HCT116 (cell line): Measurements from ENCODE around the gene DHRS11. TPM values are rescaled to one million over a fixed set of nuclear protein-coding genes. Genes with fewer than 3 reads are reported as not detected.

Experiments
- ATAC-seq: fragments of 200-7000 bp; cut with Tn5 transposase; 2 replicates; pipeline ENCODE4 v1.9.1; 2020; ENCODE audit warnings: mild to moderate bottlenecking, moderate library complexity
- BruUV-seq: library from RNA; stranded (reverse); fragments of 400-500 nt; replicated peaks from 2 replicates; lab custom pipeline; 2021; lab: Mats Ljungman, UMichigan
- CTCF ChIA-PET: fragments of 300-600 bp; sonication (Branson Sonifier 250); formaldehyde crosslinking; loops from one replicate; lab custom pipeline; 2021; ENCODE audit warnings: antibody characterized with exemption; lab: Charles Lee
- POLR2A ChIA-PET: fragments of 300-600, 350-600 bp; sonication (Branson Sonifier 250); formaldehyde crosslinking; loops from one replicate; lab custom pipeline; 2021; ENCODE audit warnings: antibody characterized with exemption; lab: Charles Lee
- RAD21 ChIA-PET, 2 experiments: fragments of 300-600 bp; sonication (Branson Sonifier 250); formaldehyde crosslinking; loops; one replicate each; lab custom pipeline; 2023; ENCODE audit warnings: low total read pairs in 2 of 2; ENCODE audit not compliant: uncharacterized antibody in 2 of 2, unreplicated experiment in 2 of 2, low non-redundant PET in 1 of 2; lab: Charles Lee
- DNase-seq: peaks from one replicate; pipeline ENCODE4 v3.0.0-alpha.2; 2010; ENCODE audit warnings: low read depth, low spot score
- H2AFZ ChIP-seq: fragments of 200-600 bp; shearing (Covaris generic), sonication (generic); 2 replicates; pipeline ENCODE4 v1.6.1; 2017; ENCODE audit warnings: low read depth, mixed run types, mixed read lengths, antibody characterized with exemption, low read length; ENCODE audit not compliant: poor library complexity, severe bottlenecking
- H3K27ac ChIP-seq: 2 replicates; pipeline ENCODE4 v1.5.1; 2012; ENCODE audit warnings: low read depth, low read length
- H3K27me3 ChIP-seq: fragments of 200-600 bp; sonication (generic); 2 replicates; pipeline ENCODE4 v1.6.1; 2016; ENCODE audit warnings: mixed run types, low read length, mixed read lengths; ENCODE audit not compliant: insufficient read depth
- H3K36me3 ChIP-seq, 2 experiments: fragments of 200-500 bp in 1 of 2; fragments of 200-600 bp in 1 of 2; sonication (Bioruptor generic) in 1 of 2; sonication (generic) in 1 of 2; 2 replicates each; pipeline versions ENCODE4 v1.5.1 to v1.6.1; 2014 to 2016; ENCODE audit warnings: low read length in 2 of 2, inconsistent platforms in 1 of 2, mixed read lengths in 1 of 2, mixed run types in 1 of 2; ENCODE audit not compliant: insufficient read depth in 2 of 2, control insufficient read depth in 1 of 2
- H3K4me1 ChIP-seq, 2 experiments: fragments of 200-600 bp in 1 of 2; sonication (generic) in 1 of 2; 2 replicates each; pipeline versions ENCODE4 v1.5.1 to v1.6.1; 2012 to 2017; ENCODE audit warnings: low read length in 2 of 2, inconsistent platforms in 1 of 2, mild to moderate bottlenecking in 1 of 2, mixed read lengths in 1 of 2, mixed run types in 1 of 2, moderate library complexity in 1 of 2; ENCODE audit not compliant: insufficient read depth in 2 of 2, control insufficient read depth in 1 of 2
- H3K4me2 ChIP-seq: fragments of 200-600 bp; sonication (generic); 2 replicates; pipeline ENCODE4 v1.6.1; 2017; ENCODE audit warnings: mixed run types, low read length, mixed read lengths
- H3K4me3 ChIP-seq, 2 experiments: fragments of 200-600 bp in 1 of 2; sonication (generic) in 1 of 2; replicated peaks in 1 of 2; 2 replicates each; pipeline ENCODE4 v1.5.1; 2011 to 2016; ENCODE audit warnings: low read length in 2 of 2, control low read depth in 1 of 2, low read depth in 1 of 2, mild to moderate bottlenecking in 1 of 2, mixed read lengths in 1 of 2, mixed run types in 1 of 2
- H3K79me2 ChIP-seq: fragments of 200-600 bp; sonication (generic); 2 replicates; pipeline ENCODE4 v1.6.1; 2017; ENCODE audit warnings: mild to moderate bottlenecking, mixed run types, low read length, moderate library complexity, mixed read lengths; ENCODE audit not compliant: insufficient read depth
- H3K9ac ChIP-seq: fragments of 200-600 bp; sonication (generic); 2 replicates; pipeline ENCODE4 v1.6.1; 2016; ENCODE audit warnings: low read length, mixed read lengths
- H3K9me2 ChIP-seq: fragments of 200-600 bp; sonication (generic), shearing (Covaris generic); 2 replicates; pipeline ENCODE4 v1.6.1; 2017; ENCODE audit warnings: mixed run types, mild to moderate bottlenecking, moderate library complexity; ENCODE audit not compliant: insufficient read depth
- H3K9me3 ChIP-seq, 2 experiments: fragments of 200-500 bp in 1 of 2; fragments of 200-600 bp in 1 of 2; sonication (Bioruptor generic) in 1 of 2; sonication (generic) in 1 of 2; 2 replicates each; pipeline ENCODE4 v1.6.1; 2014 to 2017; ENCODE audit warnings: low read length in 2 of 2, mixed read lengths in 2 of 2, inconsistent platforms in 1 of 2, low read depth in 1 of 2, mild to moderate bottlenecking in 1 of 2, mixed run types in 1 of 2, moderate library complexity in 1 of 2; ENCODE audit not compliant: control insufficient read depth in 1 of 2, insufficient read depth in 1 of 2
- H4K20me1 ChIP-seq: fragments of 200-600 bp; sonication (generic), shearing (Covaris generic); 2 replicates; pipeline ENCODE4 v1.6.1; 2017; ENCODE audit warnings: mixed run types, mild to moderate bottlenecking, moderate library complexity; ENCODE audit not compliant: insufficient read depth
- CBX3 ChIP-seq: IDR thresholded peaks from 2 replicates; pipeline ENCODE4 v1.6.1; 2012; ENCODE audit warnings: low read depth
- CEBPB ChIP-seq: IDR thresholded peaks from 2 replicates; pipeline ENCODE4 v1.6.1; 2012; ENCODE audit warnings: low read depth
- EZH2phosphoT487 ChIP-seq: fragments of 200-600 bp; IDR thresholded peaks from 2 replicates; pipeline ENCODE4 v1.6.1; 2018; ENCODE audit warnings: antibody characterized with exemption, borderline replicate concordance
- FOSL1 ChIP-seq: IDR thresholded peaks from 2 replicates; pipeline ENCODE4 v1.6.1; 2012; ENCODE audit warnings: low read depth
- MAX ChIP-seq: IDR thresholded peaks from 2 replicates; pipeline ENCODE4 v1.6.1; 2012
- POLR2A ChIP-seq: IDR thresholded peaks from 2 replicates; pipeline ENCODE4 v1.7.0; 2011; ENCODE audit warnings: borderline replicate concordance; ENCODE audit not compliant: insufficient read depth, insufficient read length; ENCODE audit errors: extremely low read depth
- SP1 ChIP-seq: IDR thresholded peaks from 2 replicates; pipeline ENCODE4 v1.6.1; 2012; ENCODE audit warnings: low read depth
- YY1 ChIP-seq: IDR thresholded peaks from 2 replicates; pipeline ENCODE4 v1.6.1; 2011; ENCODE audit warnings: low read length, low read depth, moderate library complexity, mild to moderate bottlenecking; ENCODE audit not compliant: insufficient replicate concordance; ENCODE audit errors: extremely low read depth
- ZFX ChIP-seq: fragments of 450-650 bp; IDR thresholded peaks from 2 replicates; pipeline ENCODE4 v1.6.1; 2017
- ZNF274 ChIP-seq: fragments of 200-500 bp; sonication (Bioruptor generic); IDR thresholded peaks from 2 replicates; pipeline ENCODE4 v1.6.1; 2014; ENCODE audit warnings: mild to moderate bottlenecking, low read depth, low read length, inconsistent platforms
- intact Hi-C: fragments of 100-400 bp; cut with micrococcal nuclease; formaldehyde crosslinking; loops from 2 replicates; pipeline ENCODE4 v1.10.0; 2022
- total RNA-seq: library from RNA; stranded (reverse); gene quantifications from one replicate; pipeline ENCODE4 v1.2.1, GENCODE V29; 2021; ENCODE audit not compliant: unreplicated experiment
- TF ChIP-seq, protein P1 (sequence below), 3 experiments: fragments of 200-600 bp in 1 of 3; sonication (generic) in 1 of 3; IDR thresholded peaks in 2 of 3; conservative IDR thresholded peaks in 1 of 3; 2 replicates each; pipeline ENCODE4 v1.5.1; 2012 to 2017; ENCODE audit warnings: low read depth in 2 of 3, low read length in 2 of 3, antibody characterized with exemption in 1 of 3, borderline replicate concordance in 1 of 3, control low read depth in 1 of 3, mild to moderate bottlenecking in 1 of 3, mixed read lengths in 1 of 3, mixed run types in 1 of 3, moderate library complexity in 1 of 3; ENCODE audit not compliant: insufficient read depth in 1 of 3

DHRS11 gene
- total RNA-seq, 1 experiment from 2014 or later = 21.5 TPM

GRCh38 chr17:36578671-36579070, 13.0 kb upstream of the DHRS11 start (continued):
- no peak for TF ChIP-seq POLR2A
- TF ChIP-seq CBX3 = no peak
- no peak for TF ChIP-seq SP1
- TF ChIP-seq, protein P1, sequence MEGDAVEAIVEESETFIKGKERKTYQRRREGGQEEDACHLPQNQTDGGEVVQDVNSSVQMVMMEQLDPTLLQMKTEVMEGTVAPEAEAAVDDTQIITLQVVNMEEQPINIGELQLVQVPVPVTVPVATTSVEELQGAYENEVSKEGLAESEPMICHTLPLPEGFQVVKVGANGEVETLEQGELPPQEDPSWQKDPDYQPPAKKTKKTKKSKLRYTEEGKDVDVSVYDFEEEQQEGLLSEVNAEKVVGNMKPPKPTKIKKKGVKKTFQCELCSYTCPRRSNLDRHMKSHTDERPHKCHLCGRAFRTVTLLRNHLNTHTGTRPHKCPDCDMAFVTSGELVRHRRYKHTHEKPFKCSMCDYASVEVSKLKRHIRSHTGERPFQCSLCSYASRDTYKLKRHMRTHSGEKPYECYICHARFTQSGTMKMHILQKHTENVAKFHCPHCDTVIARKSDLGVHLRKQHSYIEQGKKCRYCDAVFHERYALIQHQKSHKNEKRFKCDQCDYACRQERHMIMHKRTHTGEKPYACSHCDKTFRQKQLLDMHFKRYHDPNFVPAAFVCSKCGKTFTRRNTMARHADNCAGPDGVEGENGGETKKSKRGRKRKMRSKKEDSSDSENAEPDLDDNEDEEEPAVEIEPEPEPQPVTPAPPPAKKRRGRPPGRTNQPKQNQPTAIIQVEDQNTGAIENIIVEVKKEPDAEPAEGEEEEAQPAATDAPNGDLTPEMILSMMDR (IDR thresholded peaks at IDR 0.05 in 2 of 3, conservative IDR thresholded peaks at IDR 0.05 in 1 of 3; ENCODE audit: borderline replicate concordance in 1 of 3, insufficient read depth in 1 of 3, low read depth in 2 of 3, low read length in 2 of 3) = no peak
- no peak for TF ChIP-seq EZH2phosphoT487

DNA sequence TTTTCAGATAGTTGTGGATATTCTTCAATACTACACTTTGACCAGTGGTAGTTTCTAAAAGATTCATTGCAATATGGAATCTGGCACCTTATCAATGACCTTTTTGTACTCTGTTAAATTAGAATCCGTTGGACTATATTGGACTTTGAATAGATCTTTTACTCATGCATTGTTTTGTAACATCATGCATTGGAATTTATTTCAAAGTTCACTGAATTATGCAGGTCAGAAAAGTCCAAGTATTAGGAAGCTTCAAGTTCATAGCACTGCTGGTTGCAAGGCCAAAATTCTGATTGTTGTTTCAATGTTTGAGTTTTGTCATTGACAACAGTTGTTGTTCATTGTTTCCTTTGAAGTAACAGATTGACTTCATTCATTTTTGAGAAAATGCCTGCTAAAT, 7.9 kb upstream of the DHRS11 start:
- RAD21 ChIA-PET = no interaction called here

More for the DNA sequence above, 7.9 kb upstream of the DHRS11 start:
- Histone ChIP-seq H3K4me1 (no peaks in the 10 kb centered on the region), H3K9ac (no peak overlapping the region), H3K9me2 (no peaks in the 10 kb centered on the region), H2AFZ (no peak overlapping the region), H3K4me3 (no peak overlapping the region), H3K79me2 (peaks cover 13% of the 10 kb centered on the region; the same call in 1 of the 2 replicates), H4K20me1 (no peaks in the 10 kb centered on the region; the same call in 1 of the 2 replicates), H3K36me3 (peaks cover 23 to 47% of the 10 kb centered on the region in 2 experiments), H3K27ac (no peak overlapping the region), H3K27me3 (no peaks in the 10 kb centered on the region), H3K4me2 (no peak overlapping the region), H3K9me3 (no peaks in the 10 kb centered on the region)
- ChIA-PET POLR2A (no interaction called here), CTCF (interaction anchor here (1.7 kb wide), 1 partner anchor 19 kb away, joined by 7 read pairs; no protein-coding TSS in a partner anchor)
- intact Hi-C loops = no loop called here
- ATAC-seq (no peak), DNase-seq (no peak)
- TF ChIP-seq CEBPB (no peak), YY1 (no peak), FOSL1 (no peak), ZFX (no peak), ZNF274 (no peak), EZH2phosphoT487 (no peak), MAX (no peak)
- TF ChIP-seq, protein P1 (IDR thresholded peaks at IDR 0.05 in 2 of 3, conservative IDR thresholded peaks at IDR 0.05 in 1 of 3; ENCODE audit: borderline replicate concordance in 1 of 3, insufficient read depth in 1 of 3, low read depth in 2 of 3, low read length in 2 of 3) = no peak
- BruUV-seq = no TSS peak
